NCI-H345 treated with DMSO at 0.1 percent for 48 hours (cell line): Measurements from ENCODE around the gene CAMSAP1.
"Not testable (repeated sequence)": the region's sequence is repeated elsewhere in the genome, so short reads cannot be mapped to it uniquely, and the experiment has no call there.

Experiments
- DNase-seq: peaks from one replicate; lab custom pipeline; 2025; ENCODE audit not compliant: unreplicated experiment; lab: John Stamatoyannopoulos, UW

Gene CAMSAP1

GRCh38 chr9:135901031-135901758 is 6.2 kb downstream of the CAMSAP1 start:
- DNase-seq, result no peak

- DNase-seq, result no peak
Observed at GRCh38 chr9:135898634-135899407, 8.5 kb downstream of the CAMSAP1 start.

- no peak for DNase-seq
Observed at GRCh38 chr9:135896626-135897025, 10.7 kb downstream of the CAMSAP1 start.

- no peak for DNase-seq
Observed at GRCh38 chr9:135896205-135896604, 11.1 kb downstream of the CAMSAP1 start.

GRCh38 chr9:135895202-135895848 is 12.0 kb downstream of the CAMSAP1 start:
- no peak for DNase-seq

- no peak for DNase-seq
Observed at GRCh38 chr9:135893104-135893503, 14.2 kb downstream of the CAMSAP1 start.

- DNase-seq, result not testable (repeated sequence)
Observed at GRCh38 chr9:135892327-135892726, 15.0 kb downstream of the CAMSAP1 start.

GRCh38 chr9:135891027-135891631 is 16.2 kb downstream of the CAMSAP1 start:
- no peak for DNase-seq

- DNase-seq, result no peak
Observed at GRCh38 chr9:135890190-135891026, 16.9 kb downstream of the CAMSAP1 start.

GRCh38 chr9:135889564-135890189 is 17.7 kb downstream of the CAMSAP1 start:
- no peak for DNase-seq

GRCh38 chr9:135888766-135889394 is 18.5 kb downstream of the CAMSAP1 start:
- peak; percentile 54 for DNase-seq

- no peak for DNase-seq
Observed at GRCh38 chr9:135888126-135888765, 19.1 kb downstream of the CAMSAP1 start.

- no peak for DNase-seq
Observed at GRCh38 chr9:135887585-135888050, 19.7 kb downstream of the CAMSAP1 start.

GRCh38 chr9:135887021-135887507 is 20.3 kb downstream of the CAMSAP1 start:
- DNase-seq, result no peak

- DNase-seq, result no peak
Observed at GRCh38 chr9:135886147-135886981, 21.0 kb downstream of the CAMSAP1 start.

- no peak for DNase-seq
Observed at GRCh38 chr9:135885100-135885853, 22.1 kb downstream of the CAMSAP1 start.

- no peak for DNase-seq
Observed at GRCh38 chr9:135884328-135885035, 22.9 kb downstream of the CAMSAP1 start.
